Measurements from ENCODE around the gene PECR. TPM values are rescaled to one million over a fixed set of nuclear protein-coding genes. Genes with fewer than 3 reads are reported as not detected.

The PECR gene
- total and polyA plus RNA-seq, 2 donors = 9.3 to 10.9 TPM

- Histone ChIP-seq H3K4me1 (ENCODE audit: insufficient read depth) (no peaks in the 10 kb centered on the region), H3K27ac (ENCODE audit: low read depth) (no peak overlapping the region), H3K4me3 (ENCODE audit: low read depth, low read length) (no peak overlapping the region), H3K36me3 (ENCODE audit: insufficient read depth) (no peaks in the 10 kb centered on the region)
- WGBS = 85% methylated on average over 7 of the region's 7 CpGs
- no peak for DNase-seq (ENCODE audit: extremely low spot score)
Observed at GRCh38 chr2:216111122-216111521, 29.5 kb upstream of the PECR start.

GRCh38 chr2:216110620-216111019, 29.0 kb upstream of the PECR start:
- no peaks in the 10 kb centered on the region for H3K36me3 ChIP-seq (ENCODE audit: insufficient read depth)
- WGBS = 8% methylated on average over 1 of the region's 1 CpG
- no peak for DNase-seq (ENCODE audit: extremely low spot score)
- no peaks in the 10 kb centered on the region for H3K4me1 ChIP-seq (ENCODE audit: insufficient read depth)
- no peak overlapping the region for H3K27ac ChIP-seq (ENCODE audit: low read depth)
- H3K4me3 ChIP-seq (ENCODE audit: low read depth, low read length) = no peak overlapping the region

- no peak overlapping the region for H3K27ac ChIP-seq (ENCODE audit: low read depth)
- peak overlapping the region; percentile 67 for H3K4me3 ChIP-seq (ENCODE audit: low read depth, low read length)
- no peaks in the 10 kb centered on the region for H3K36me3 ChIP-seq (ENCODE audit: insufficient read depth)
- WGBS = 5% methylated on average over 10 of the region's 10 CpGs
- no peak for DNase-seq (ENCODE audit: extremely low spot score)
- H3K4me1 ChIP-seq (ENCODE audit: insufficient read depth) = no peaks in the 10 kb centered on the region
Observed at GRCh38 chr2:216109962-216110614, 28.5 kb upstream of the PECR start.

- Histone ChIP-seq H3K4me1 (ENCODE audit: insufficient read depth) (no peaks in the 10 kb centered on the region), H3K27ac (ENCODE audit: low read depth) (peak within 1 kb of the TSS; percentile 76), H3K36me3 (ENCODE audit: insufficient read depth) (no peaks in the 10 kb centered on the region), H3K4me3 (ENCODE audit: low read depth, low read length) (peak within 1 kb of the TSS; percentile 67)
- under 1% methylated on average over 57 of the region's 57 CpGs for WGBS
- peak; percentile 92 for DNase-seq (ENCODE audit: extremely low spot score)
Observed at GRCh38 chr2:216108967-216109921, 27.6 kb upstream of the PECR start, which contains the start of gene XRCC5. Gene XRCC5, plus strand, starts transcription at chr2:216109348. Its CDS starts 89 bp downstream, at chr2:216109437.

- H3K4me1 ChIP-seq (ENCODE audit: insufficient read depth) = no peaks in the 10 kb centered on the region
- H3K27ac ChIP-seq (ENCODE audit: low read depth) = no peak overlapping the region
- H3K36me3 ChIP-seq (ENCODE audit: insufficient read depth) = no peaks in the 10 kb centered on the region
- no peak overlapping the region for H3K4me3 ChIP-seq (ENCODE audit: low read depth, low read length)
- no peak for DNase-seq (ENCODE audit: extremely low spot score)
- WGBS = 49% methylated on average over 6 of the region's 6 CpGs
Observed at GRCh38 chr2:216108310-216108966, 26.8 kb upstream of the PECR start.

- Histone ChIP-seq H3K4me3 (ENCODE audit: low read depth, low read length) (no peak overlapping the region), H3K36me3 (ENCODE audit: insufficient read depth) (no peaks in the 10 kb centered on the region), H3K4me1 (ENCODE audit: insufficient read depth) (no peaks in the 10 kb centered on the region), H3K27ac (ENCODE audit: low read depth) (no peak overlapping the region)
- WGBS = 43% methylated on average over 13 of the region's 13 CpGs
- DNase-seq (ENCODE audit: extremely low spot score) = no peak
Observed at GRCh38 chr2:216107760-216108159, 26.2 kb upstream of the PECR start.

GRCh38 chr2:216107320-216107719, 25.7 kb upstream of the PECR start:
- Histone ChIP-seq H3K27ac (ENCODE audit: low read depth) (no peak overlapping the region), H3K36me3 (ENCODE audit: insufficient read depth) (no peaks in the 10 kb centered on the region), H3K4me3 (ENCODE audit: low read depth, low read length) (no peak overlapping the region), H3K4me1 (ENCODE audit: insufficient read depth) (no peaks in the 10 kb centered on the region)
- WGBS = 83% methylated on average over 8 of the region's 8 CpGs
- DNase-seq (ENCODE audit: extremely low spot score) = no peak

- 61% methylated on average over 3 of the region's 3 CpGs for WGBS
- no peak for DNase-seq (ENCODE audit: extremely low spot score)
Observed at GRCh38 chr2:216104691-216105090, 23.1 kb upstream of the PECR start.

GRCh38 chr2:216103213-216103612, 21.6 kb upstream of the PECR start:
- Histone ChIP-seq H3K27ac (ENCODE audit: low read depth) (no peak overlapping the region), H3K36me3 (ENCODE audit: insufficient read depth) (no peaks in the 10 kb centered on the region), H3K4me3 (ENCODE audit: low read depth, low read length) (no peak overlapping the region), H3K4me1 (ENCODE audit: insufficient read depth) (no peaks in the 10 kb centered on the region)
- WGBS = 63% methylated on average over 1 of the region's 1 CpG
- DNase-seq (ENCODE audit: extremely low spot score) = no peak

More at GRCh38 chr2:216104691-216105090, 23.1 kb upstream of the PECR start:
- no peaks in the 10 kb centered on the region for H3K4me1 ChIP-seq (ENCODE audit: insufficient read depth)
- H3K36me3 ChIP-seq (ENCODE audit: insufficient read depth) = no peaks in the 10 kb centered on the region
- no peak overlapping the region for H3K27ac ChIP-seq (ENCODE audit: low read depth)
- H3K4me3 ChIP-seq (ENCODE audit: low read depth, low read length) = no peak overlapping the region

- H3K4me3 ChIP-seq (ENCODE audit: low read depth, low read length) = no peak overlapping the region
- no peaks in the 10 kb centered on the region for H3K36me3 ChIP-seq (ENCODE audit: insufficient read depth)
- 92% methylated on average over 4 of the region's 4 CpGs for WGBS
- H3K27ac ChIP-seq (ENCODE audit: low read depth) = no peak overlapping the region
- DNase-seq (ENCODE audit: extremely low spot score) = no peak
- H3K4me1 ChIP-seq (ENCODE audit: insufficient read depth) = no peaks in the 10 kb centered on the region
Observed at GRCh38 chr2:216101109-216101508, 19.5 kb upstream of the PECR start.

GRCh38 chr2:216098421-216099334, 17.1 kb upstream of the PECR start:
- Histone ChIP-seq H3K27ac (ENCODE audit: low read depth) (no peak overlapping the region), H3K36me3 (ENCODE audit: insufficient read depth) (no peaks in the 10 kb centered on the region), H3K4me1 (ENCODE audit: insufficient read depth) (no peaks in the 10 kb centered on the region), H3K4me3 (ENCODE audit: low read depth, low read length) (no peak overlapping the region)
- no peak for DNase-seq (ENCODE audit: extremely low spot score)
- 95% methylated on average over 9 of the region's 9 CpGs for WGBS

- 60% methylated on average over 3 of the region's 3 CpGs for WGBS
- Histone ChIP-seq H3K27ac (ENCODE audit: low read depth) (no peak overlapping the region), H3K36me3 (ENCODE audit: insufficient read depth) (no peaks in the 10 kb centered on the region), H3K4me3 (ENCODE audit: low read depth, low read length) (no peak overlapping the region), H3K4me1 (ENCODE audit: insufficient read depth) (no peaks in the 10 kb centered on the region)
- DNase-seq (ENCODE audit: extremely low spot score) = no peak
Observed at GRCh38 chr2:216094701-216095100, 13.1 kb upstream of the PECR start.

- Histone ChIP-seq H3K27ac (ENCODE audit: low read depth) (no peak overlapping the region), H3K4me3 (ENCODE audit: low read depth, low read length) (no peak overlapping the region), H3K36me3 (ENCODE audit: insufficient read depth) (no peaks in the 10 kb centered on the region), H3K4me1 (ENCODE audit: insufficient read depth) (no peaks in the 10 kb centered on the region)
- no peak for DNase-seq (ENCODE audit: extremely low spot score)
- 74% methylated on average over 2 of the region's 2 CpGs for WGBS
Observed at GRCh38 chr2:216092646-216093045, 11.0 kb upstream of the PECR start.
